Kidney (tissue), 14 donors: ENCODE measurements around the gene LAMA4. TPM values are rescaled to one million over a fixed set of nuclear protein-coding genes. Genes with fewer than 3 reads are reported as not detected.

ENCODE experiments used
- DNase-seq, 5 donors: peaks; one replicate each; pipeline ENCODE4 v3.0.0-alpha.2; 2013 to 2020
- FAIRE-seq: peaks from 2 replicates; lab custom pipeline; 2012; peaks lifted over from hg19 to GRCh38; lab: Jason Lieb, UNC
- H3K27ac ChIP-seq, 2 donors: one replicate each; pipeline ENCODE4 v1.7.0; 2013; ENCODE audit warnings: low read depth in 2 of 2, low read length in 2 of 2, inconsistent platforms in 1 of 2
- H3K27me3 ChIP-seq: one replicate; pipeline ENCODE4 v1.7.1; 2013; ENCODE audit warnings: low read length, inconsistent platforms; ENCODE audit not compliant: control insufficient read depth, insufficient read depth
- H3K36me3 ChIP-seq, 3 donors: one replicate each; pipeline versions ENCODE4 v1.7.0 to v1.7.1; 2013; ENCODE audit warnings: low read length in 3 of 3, control low read depth in 1 of 3, inconsistent platforms in 1 of 3; ENCODE audit not compliant: insufficient read depth in 3 of 3, control insufficient read depth in 2 of 3
- H3K4me1 ChIP-seq, 3 donors: one replicate each; pipeline versions ENCODE4 v1.7.0 to v1.7.1; 2013; ENCODE audit warnings: low read length in 3 of 3, inconsistent platforms in 1 of 3, low read depth in 1 of 3; ENCODE audit not compliant: control insufficient read depth in 2 of 3, insufficient read depth in 2 of 3
- H3K4me3 ChIP-seq, 3 donors: one replicate each; pipeline versions ENCODE4 v1.7.0 to v1.8.1; 2013; ENCODE audit warnings: low read length in 3 of 3, control low read depth in 1 of 3, inconsistent platforms in 1 of 3
- H3K9ac ChIP-seq, 3 donors: one replicate each; pipeline versions ENCODE4 v1.7.0 to v1.7.1; 2013; ENCODE audit warnings: low read length in 3 of 3, control low read depth in 1 of 3, inconsistent platforms in 1 of 3
- H3K9me3 ChIP-seq, 3 donors: one replicate each; pipeline versions ENCODE4 v1.7.0 to v1.7.1; 2013; ENCODE audit warnings: low read length in 3 of 3, control low read depth in 1 of 3, inconsistent platforms in 1 of 3; ENCODE audit not compliant: control insufficient read depth in 2 of 3, insufficient read depth in 1 of 3
- intact Hi-C: fragments of 100-400 bp; cut with DNase I; formaldehyde crosslinking; loops from one replicate; pipeline ENCODE4 v1.11.1; 2022
- polyA plus RNA-seq: library from polyadenylated mRNA; stranded (reverse); fragments of 350-450 nt; fragmentation: Illumina TruSeq; extraction: RNeasy Lipid Tissue Mini Kit (QIAGEN cat#74804); gene quantifications from one replicate; pipeline ENCODE4 v1.2.3, GENCODE V29; 2014; ENCODE audit warnings: low read depth, low replicate concordance; ENCODE audit not compliant: insufficient read depth
- total RNA-seq: library from RNA; stranded (reverse); fragmentation: NEBNext Ultra II Directional; extraction: Animal tissue kit (Norgen Biotek cat#: 25700); gene quantifications from one replicate; pipeline ENCODE4 v1.2.1, GENCODE V29; 2021
- TF ChIP-seq, protein P1 (sequence below): IDR thresholded peaks from 3 replicates; pipeline ENCODE4 v1.5.1; 2012; ENCODE audit warnings: mild to moderate bottlenecking, moderate library complexity, borderline replicate concordance; ENCODE audit not compliant: insufficient read depth; ENCODE audit errors: extremely low read depth
- donor health status: control.
- donor health status: control.
- donor health status: control.
- donor health status: control.
- donor health status: control.
- donor health status: DM: yes; HTN: yes; CAD: no.
- donor health status: Normal renal cell carcinoma (clear cell type).

The LAMA4 gene
- total and polyA plus RNA-seq, 2 donors from 2014 or later, result 5.6 to 20.7 TPM

DNA sequence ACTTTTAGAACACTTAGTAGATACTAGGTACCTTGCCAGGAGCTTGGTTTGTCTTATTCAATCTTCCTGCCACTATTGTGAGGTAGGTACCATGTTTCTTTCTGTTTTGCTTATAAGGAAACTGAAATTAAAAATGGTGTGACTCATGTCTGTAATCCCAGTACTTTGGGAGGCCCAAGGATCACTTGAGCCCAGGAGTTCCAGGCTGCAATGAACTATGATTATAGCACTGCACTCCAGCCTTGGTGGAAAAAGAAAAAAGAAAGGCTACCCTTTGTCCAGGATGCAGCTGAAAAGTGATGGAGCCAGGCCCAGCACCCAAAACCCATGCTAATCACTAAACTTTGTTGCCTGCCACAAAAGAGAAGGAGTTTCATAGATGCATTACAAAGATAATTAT is 34.1 kb upstream of the LAMA4 start:
- Histone ChIP-seq H3K9me3 (no peaks in the 10 kb centered on the region), H3K9ac (no peak overlapping the region), H3K36me3 (no peaks in the 10 kb centered on the region), H3K27ac (no peak overlapping the region), H3K4me1 (no peaks in the 10 kb centered on the region), H3K27me3 (no peaks in the 10 kb centered on the region), H3K4me3 (no peak overlapping the region)
- intact Hi-C loops, result no loop called here
- no peak for FAIRE-seq
- TF ChIP-seq, protein P1, sequence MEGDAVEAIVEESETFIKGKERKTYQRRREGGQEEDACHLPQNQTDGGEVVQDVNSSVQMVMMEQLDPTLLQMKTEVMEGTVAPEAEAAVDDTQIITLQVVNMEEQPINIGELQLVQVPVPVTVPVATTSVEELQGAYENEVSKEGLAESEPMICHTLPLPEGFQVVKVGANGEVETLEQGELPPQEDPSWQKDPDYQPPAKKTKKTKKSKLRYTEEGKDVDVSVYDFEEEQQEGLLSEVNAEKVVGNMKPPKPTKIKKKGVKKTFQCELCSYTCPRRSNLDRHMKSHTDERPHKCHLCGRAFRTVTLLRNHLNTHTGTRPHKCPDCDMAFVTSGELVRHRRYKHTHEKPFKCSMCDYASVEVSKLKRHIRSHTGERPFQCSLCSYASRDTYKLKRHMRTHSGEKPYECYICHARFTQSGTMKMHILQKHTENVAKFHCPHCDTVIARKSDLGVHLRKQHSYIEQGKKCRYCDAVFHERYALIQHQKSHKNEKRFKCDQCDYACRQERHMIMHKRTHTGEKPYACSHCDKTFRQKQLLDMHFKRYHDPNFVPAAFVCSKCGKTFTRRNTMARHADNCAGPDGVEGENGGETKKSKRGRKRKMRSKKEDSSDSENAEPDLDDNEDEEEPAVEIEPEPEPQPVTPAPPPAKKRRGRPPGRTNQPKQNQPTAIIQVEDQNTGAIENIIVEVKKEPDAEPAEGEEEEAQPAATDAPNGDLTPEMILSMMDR, result no peak
- no peak for DNase-seq

DNA sequence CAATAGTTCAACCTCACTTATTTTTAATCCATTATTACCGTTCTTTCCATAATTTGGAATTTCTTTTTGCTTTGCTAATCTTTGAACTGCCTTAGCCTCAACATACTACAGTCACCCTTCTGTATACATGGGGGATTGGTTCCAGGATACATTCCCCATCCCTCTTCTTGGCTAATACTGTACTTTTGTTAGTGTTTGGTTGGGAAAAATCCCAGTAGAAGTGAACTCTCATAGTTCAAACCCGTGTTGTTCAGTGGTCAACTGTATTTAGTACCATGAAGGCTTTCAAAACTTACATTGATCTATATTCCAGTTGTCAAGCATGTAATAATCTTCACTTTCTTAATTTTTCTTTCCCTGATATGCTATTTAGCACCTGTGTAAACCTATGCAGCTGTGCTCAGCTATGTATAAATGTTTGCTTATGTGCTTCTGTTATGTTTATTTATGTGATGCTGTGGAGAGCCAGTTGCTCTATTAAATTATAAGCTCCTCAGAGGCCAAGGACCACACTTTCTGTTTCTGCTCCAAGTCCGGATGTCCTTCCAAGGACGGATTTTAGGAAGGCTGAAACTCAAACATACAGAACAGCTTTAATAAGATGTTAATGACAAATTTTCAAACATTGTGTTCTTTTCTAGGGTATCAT is 33.3 kb upstream of the LAMA4 start:
- FAIRE-seq (no peak), DNase-seq (peak in 1 of 5 donors; percentile 51)
- H3K9ac ChIP-seq, result no peak overlapping the region
- no peaks in the 10 kb centered on the region for H3K27me3 ChIP-seq
- H3K4me1 ChIP-seq, result no peaks in the 10 kb centered on the region
- no peak overlapping the region for H3K27ac ChIP-seq
- TF ChIP-seq, protein P1, result no peak
- H3K9me3 ChIP-seq, result no peaks in the 10 kb centered on the region
- intact Hi-C loops, result no loop called here
- no peaks in the 10 kb centered on the region for H3K36me3 ChIP-seq
- H3K4me3 ChIP-seq, result no peak overlapping the region

DNA sequence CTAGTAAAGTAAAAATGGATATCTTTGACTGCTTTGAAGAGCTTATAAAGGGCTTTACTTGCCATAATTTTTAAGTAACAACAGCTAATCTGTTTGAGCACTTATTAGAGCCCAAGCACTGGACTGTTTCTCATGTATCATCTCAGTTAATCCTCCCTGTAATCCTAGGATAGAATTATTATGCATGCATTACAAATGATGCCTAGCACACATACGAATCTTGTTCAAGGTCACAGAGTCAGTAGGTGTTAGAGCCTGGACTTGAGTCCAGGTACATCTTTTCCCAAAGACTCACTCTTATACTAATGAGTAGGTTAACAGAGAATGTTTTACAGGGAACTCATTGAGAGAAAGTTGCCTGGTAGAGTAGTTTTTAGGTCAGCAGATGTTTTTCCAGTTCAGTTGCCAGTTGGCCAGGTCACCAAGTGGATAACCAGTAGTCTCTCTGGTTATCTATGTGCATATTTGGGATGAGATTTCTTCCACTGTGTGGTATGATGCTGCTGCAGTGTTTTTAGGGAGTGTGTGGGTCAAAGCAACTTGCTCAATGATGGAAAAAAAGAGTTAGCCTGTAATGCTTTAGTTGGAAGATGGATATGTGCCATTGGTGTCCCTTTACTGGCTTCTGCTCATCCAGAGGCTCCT is 32.3 kb upstream of the LAMA4 start:
- H3K27me3 ChIP-seq, result no peaks in the 10 kb centered on the region
- H3K27ac ChIP-seq, result no peak overlapping the region
- intact Hi-C loops, result no loop called here
- no peak overlapping the region for H3K9ac ChIP-seq
- H3K9me3 ChIP-seq, result no peaks in the 10 kb centered on the region
- peaks cover 0 to 3% (median 2%) of the 10 kb centered on the region in 3 donors for H3K4me1 ChIP-seq
- FAIRE-seq (no peak), DNase-seq (no peak)
- H3K4me3 ChIP-seq, result no peak overlapping the region
- no peaks in the 10 kb centered on the region for H3K36me3 ChIP-seq
- TF ChIP-seq, protein P1, result no peak
